CD8-positive, alpha-beta memory T cell (primary cell): ENCODE data around the gene LNPEP. TPM values are rescaled to one million over a fixed set of nuclear protein-coding genes. Genes with fewer than 3 reads are reported as not detected.
A peak's percentile ranks its signal among the peaks of the same experiment; 100 is the strongest.

ENCODE experiments used
- CTCF ChIA-PET: fragments of 350-600 bp; sonication (Branson Sonifier 250); formaldehyde crosslinking; loops from one replicate; lab custom pipeline; 2021; ENCODE audit warnings: antibody characterized with exemption; lab: Charles Lee
- POLR2A ChIA-PET: fragments of 350-600 bp; sonication (Branson Sonifier 250); formaldehyde crosslinking; loops from one replicate; lab custom pipeline; 2021; ENCODE audit warnings: antibody characterized with exemption; lab: Charles Lee
- DNase-seq, 5 donors: peaks; one replicate each; pipeline versions ENCODE4 v3.0.0 to v3.0.0-alpha.2; 2020 to 2022; ENCODE audit warnings: mixed read lengths in 1 of 5
- H3K27ac ChIP-seq: one replicate; pipeline ENCODE4 v1.7.0; 2013; ENCODE audit warnings: low read depth, mild to moderate bottlenecking, low read length, moderate library complexity
- H3K27me3 ChIP-seq: 2 replicates; pipeline ENCODE4 v1.7.0; 2013; ENCODE audit warnings: low read length, mild to moderate bottlenecking; ENCODE audit not compliant: insufficient read depth, poor library complexity, severe bottlenecking
- H3K36me3 ChIP-seq: 2 replicates; pipeline ENCODE4 v1.7.0; 2013; ENCODE audit warnings: mild to moderate bottlenecking, low read length, moderate library complexity; ENCODE audit not compliant: insufficient read depth
- H3K4me1 ChIP-seq: 2 replicates; pipeline ENCODE4 v1.7.0; 2013; ENCODE audit warnings: mild to moderate bottlenecking, low read length, moderate library complexity; ENCODE audit not compliant: insufficient read depth
- H3K4me3 ChIP-seq: 2 replicates; pipeline ENCODE4 v1.7.0; 2013; ENCODE audit warnings: mild to moderate bottlenecking, low read length
- H3K9me3 ChIP-seq: 2 replicates; pipeline ENCODE4 v1.7.0; 2013; ENCODE audit warnings: mild to moderate bottlenecking, low read length
- H3K27ac Mint-ChIP-seq, 8 donors: one replicate each; pipeline ENCODE4 v1.8.0; 2020 to 2021; ENCODE audit warnings: mixed read lengths in 8 of 8, mild to moderate bottlenecking in 6 of 8, inconsistent platforms in 3 of 8, moderate library complexity in 3 of 8
- H3K27me3 Mint-ChIP-seq, 2 donors: one replicate each; pipeline ENCODE4 v1.8.0; 2020 to 2021; ENCODE audit warnings: mixed read lengths in 2 of 2, mild to moderate bottlenecking in 1 of 2, moderate library complexity in 1 of 2
- H3K36me3 Mint-ChIP-seq, 3 donors: one replicate each; pipeline ENCODE4 v1.8.0; 2020 to 2021; ENCODE audit warnings: mixed read lengths in 3 of 3, inconsistent platforms in 1 of 3, mild to moderate bottlenecking in 1 of 3
- H3K4me1 Mint-ChIP-seq, 3 donors: one replicate each; pipeline ENCODE4 v1.8.0; 2020 to 2021; ENCODE audit warnings: mixed read lengths in 3 of 3, inconsistent platforms in 1 of 3, mild to moderate bottlenecking in 1 of 3
- H3K4me3 Mint-ChIP-seq, 7 donors: one replicate each; pipeline ENCODE4 v1.8.0; 2020 to 2021; ENCODE audit warnings: mixed read lengths in 7 of 7, mild to moderate bottlenecking in 6 of 7, moderate library complexity in 4 of 7, inconsistent platforms in 2 of 7
- H3K9me3 Mint-ChIP-seq, 5 donors: one replicate each; pipeline ENCODE4 v1.8.0; 2020 to 2022; ENCODE audit warnings: mixed read lengths in 5 of 5, mild to moderate bottlenecking in 3 of 5, moderate library complexity in 2 of 5, inconsistent platforms in 1 of 5
- polyA plus RNA-seq: library from polyadenylated mRNA; unstranded; fragments of 300-500 nt; fragmentation: Illumina TruSeq; gene quantifications from one replicate; pipeline ENCODE4 v1.2.3, GENCODE V29; 2021
- total RNA-seq, 2 experiments: library from RNA; stranded (reverse); gene quantifications; one replicate each; pipeline ENCODE4 v1.2.3, GENCODE V29; 2021

The LNPEP gene
- total and polyA plus RNA-seq, 3 experiments from 2014 or later: 37.6 to 40.5 (median 40.1) TPM

DNA sequence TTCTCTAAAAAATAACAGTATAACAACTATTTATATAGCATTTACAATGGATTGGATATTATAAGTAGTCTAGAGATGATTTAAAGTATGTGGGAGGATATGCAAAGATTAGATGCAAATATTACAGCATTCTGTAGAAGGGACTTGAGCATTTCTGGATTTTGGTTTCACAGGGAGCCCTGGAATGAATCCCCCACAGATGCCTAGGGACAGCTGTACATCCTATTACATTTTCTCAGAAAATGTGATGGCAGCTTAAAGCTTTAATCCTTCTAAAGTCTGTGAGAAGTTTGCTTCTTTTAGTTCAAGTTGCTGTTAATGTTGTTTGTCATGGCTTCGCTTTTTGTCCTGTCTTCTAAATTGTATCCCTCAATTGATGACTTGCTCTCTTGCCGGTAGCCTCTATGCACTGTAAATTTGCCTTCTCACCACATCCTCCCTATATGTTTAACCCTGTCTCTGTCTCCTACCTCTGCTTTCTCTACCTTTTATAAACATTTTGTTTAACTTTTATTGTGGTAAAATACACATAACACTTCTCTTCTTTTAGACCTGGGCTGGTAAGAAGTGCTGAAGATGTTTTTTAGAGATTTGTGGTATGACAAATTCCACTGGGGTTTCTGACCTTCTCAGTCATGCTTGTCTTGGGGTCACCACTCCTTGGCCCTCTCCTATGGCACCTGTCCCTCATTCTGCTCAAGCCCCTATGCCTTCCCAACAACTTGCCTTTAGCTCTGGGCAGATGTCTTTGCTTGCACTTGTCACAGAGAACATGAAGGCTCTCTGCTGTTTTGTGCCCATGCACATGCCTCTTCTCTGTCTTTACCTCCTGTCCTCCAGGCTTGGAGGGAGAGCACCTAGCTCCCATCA lies 37.9 kb downstream of the LNPEP start:
- ChIA-PET CTCF (interaction anchor here (1.2 to 1.7 kb wide), 3 partner anchors 11 to 105 kb away, joined by 3 to 7 read pairs (median 4); no protein-coding TSS in a partner anchor), POLR2A (interaction anchor here (1.6 kb wide), 1 partner anchor 167 kb away, joined by 3 read pairs; the partner anchor contains the start of gene ERAP1)
- H3K27me3 Mint-ChIP-seq: no peaks in the 10 kb centered on the region
- peak overlapping the region in 7 of 8 donors; percentile 8 to 60 (median 42) for H3K27ac Mint-ChIP-seq
- H3K4me3 Mint-ChIP-seq: peak overlapping the region; percentile 61 to 80 (median 72)
- Histone ChIP-seq H3K4me1 (peaks cover 64% of the 10 kb centered on the region), H3K27ac (no peak overlapping the region), H3K4me3 (peak overlapping the region; percentile 35), H3K36me3 (no peaks in the 10 kb centered on the region), H3K27me3 (no peaks in the 10 kb centered on the region), H3K9me3 (no peaks in the 10 kb centered on the region)
- no peak for DNase-seq
- peaks cover 78 to 97% (median 89%) of the 10 kb centered on the region in 3 donors for H3K4me1 Mint-ChIP-seq
- H3K36me3 Mint-ChIP-seq: peaks cover 0 to 1% (median 0%) of the 10 kb centered on the region in 3 donors
- no peaks in the 10 kb centered on the region for H3K9me3 Mint-ChIP-seq

DNA sequence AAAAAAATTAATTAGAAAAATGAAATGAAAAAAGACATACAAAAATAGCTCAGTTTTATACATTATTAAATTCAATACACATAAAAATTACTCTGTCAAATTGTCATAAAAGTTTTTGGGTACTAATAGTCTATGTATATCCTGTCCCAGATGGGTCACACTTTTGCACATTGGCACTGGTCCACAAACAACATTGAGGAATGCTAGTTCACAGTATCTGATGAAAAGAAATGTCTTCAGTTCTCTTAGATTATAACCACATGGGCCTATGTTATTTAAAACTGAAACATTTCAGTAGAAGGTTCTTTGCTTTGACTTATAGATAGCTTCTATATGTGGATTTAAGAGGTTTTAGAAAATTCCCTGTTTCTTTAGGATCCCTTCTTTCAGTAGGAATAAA lies 39.8 kb downstream of the LNPEP start:
- ChIA-PET CTCF (no interaction called here), POLR2A (interaction anchor here (1.6 kb wide), 1 partner anchor 169 kb away, joined by 3 read pairs; the partner anchor contains the start of gene ERAP1)
- H3K4me3 Mint-ChIP-seq: no peak overlapping the region

DNA sequence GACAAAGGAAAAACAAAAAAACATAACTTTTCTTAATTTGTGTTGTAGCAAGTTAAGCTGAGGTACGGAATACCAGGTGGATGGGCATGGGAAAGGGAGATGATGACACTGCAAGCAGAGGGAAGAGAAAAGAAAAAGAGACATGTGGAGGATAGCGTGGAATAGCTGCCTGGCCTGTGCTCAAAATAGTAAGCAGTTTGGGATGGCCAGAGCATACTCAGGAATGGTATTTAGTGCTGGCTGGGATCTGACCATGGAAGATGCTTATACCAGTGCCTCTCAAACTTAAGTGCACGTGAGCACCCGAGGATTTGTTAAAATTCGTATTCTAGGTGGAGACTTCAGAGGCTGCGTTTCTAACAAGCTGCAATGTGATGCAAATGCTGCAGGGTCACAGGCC lies 41.3 kb downstream of the LNPEP start:
- DNase-seq: no peak
- Mint-ChIP-seq H3K9me3 (no peaks in the 10 kb centered on the region), H3K4me3 (no peak overlapping the region), H3K27me3 (no peaks in the 10 kb centered on the region), H3K36me3 (peaks cover 0 to 32% (median 17%) of the 10 kb centered on the region in 3 donors), H3K27ac (peak overlapping the region in 5 of 8 donors; percentile 12 to 64 (median 55)), H3K4me1 (peaks cover 64 to 96% (median 78%) of the 10 kb centered on the region in 3 donors)
- Histone ChIP-seq H3K36me3 (peaks cover 24% of the 10 kb centered on the region), H3K27ac (no peak overlapping the region), H3K4me3 (no peak overlapping the region), H3K9me3 (no peaks in the 10 kb centered on the region), H3K4me1 (peaks cover 38% of the 10 kb centered on the region), H3K27me3 (no peaks in the 10 kb centered on the region)
- POLR2A ChIA-PET: no interaction called here
- CTCF ChIA-PET: interaction anchor here (0.7 to 1.0 kb wide), 2 partner anchors 19 to 183 kb away, joined by 3 read pairs; no protein-coding TSS in a partner anchor

More for the DNA sequence above, 39.8 kb downstream of the LNPEP start:
- H3K9me3 Mint-ChIP-seq: no peaks in the 10 kb centered on the region
- peaks cover 69 to 97% (median 81%) of the 10 kb centered on the region in 3 donors for H3K4me1 Mint-ChIP-seq
- peaks cover 15% of the 10 kb centered on the region for H3K36me3 ChIP-seq
- no peak overlapping the region for H3K4me3 ChIP-seq
- DNase-seq: no peak
- peaks cover 48% of the 10 kb centered on the region for H3K4me1 ChIP-seq
- H3K27me3 ChIP-seq: no peaks in the 10 kb centered on the region
- no peak overlapping the region for H3K27ac ChIP-seq
- H3K9me3 ChIP-seq: no peaks in the 10 kb centered on the region
- peaks cover 0 to 19% (median 12%) of the 10 kb centered on the region in 3 donors for H3K36me3 Mint-ChIP-seq
- no peaks in the 10 kb centered on the region for H3K27me3 Mint-ChIP-seq
- H3K27ac Mint-ChIP-seq: no peak overlapping the region

DNA sequence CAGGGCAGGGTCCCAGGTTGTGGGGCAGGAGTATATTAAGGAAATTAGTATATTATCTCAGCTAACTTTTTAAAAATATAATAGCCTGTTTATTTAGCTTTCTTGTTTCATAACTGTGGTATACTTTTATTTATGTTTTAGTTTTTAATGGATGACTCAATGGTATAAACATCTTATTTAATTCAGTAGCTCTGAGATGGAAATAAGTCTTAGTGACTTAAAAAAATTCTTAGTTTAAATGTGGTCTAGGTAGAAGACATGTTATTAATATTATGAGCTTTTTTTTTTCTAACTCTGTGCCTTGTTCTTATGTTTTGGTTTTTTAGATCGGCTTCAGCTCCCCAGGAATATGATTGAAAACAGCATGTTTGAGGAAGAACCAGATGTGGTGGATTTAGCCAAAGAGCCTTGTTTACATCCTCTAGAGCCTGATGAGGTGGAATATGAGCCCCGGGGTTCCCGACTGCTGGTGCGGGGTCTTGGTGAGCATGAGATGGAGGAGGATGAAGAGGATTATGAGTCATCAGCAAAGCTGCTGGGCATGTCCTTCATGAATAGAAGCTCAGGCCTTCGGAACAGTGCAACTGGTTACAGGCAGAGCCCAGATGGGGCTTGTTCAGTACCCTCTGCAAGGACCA lies 43.1 kb downstream of the LNPEP start:
- POLR2A ChIA-PET: interaction anchor here (0.5 kb wide), 1 partner anchor 222 kb away, joined by 4 read pairs; no protein-coding TSS in a partner anchor
- Mint-ChIP-seq H3K36me3 (peaks cover 0 to 45% (median 17%) of the 10 kb centered on the region in 3 donors), H3K4me1 (peaks cover 62 to 94% (median 78%) of the 10 kb centered on the region in 3 donors)

DNA sequence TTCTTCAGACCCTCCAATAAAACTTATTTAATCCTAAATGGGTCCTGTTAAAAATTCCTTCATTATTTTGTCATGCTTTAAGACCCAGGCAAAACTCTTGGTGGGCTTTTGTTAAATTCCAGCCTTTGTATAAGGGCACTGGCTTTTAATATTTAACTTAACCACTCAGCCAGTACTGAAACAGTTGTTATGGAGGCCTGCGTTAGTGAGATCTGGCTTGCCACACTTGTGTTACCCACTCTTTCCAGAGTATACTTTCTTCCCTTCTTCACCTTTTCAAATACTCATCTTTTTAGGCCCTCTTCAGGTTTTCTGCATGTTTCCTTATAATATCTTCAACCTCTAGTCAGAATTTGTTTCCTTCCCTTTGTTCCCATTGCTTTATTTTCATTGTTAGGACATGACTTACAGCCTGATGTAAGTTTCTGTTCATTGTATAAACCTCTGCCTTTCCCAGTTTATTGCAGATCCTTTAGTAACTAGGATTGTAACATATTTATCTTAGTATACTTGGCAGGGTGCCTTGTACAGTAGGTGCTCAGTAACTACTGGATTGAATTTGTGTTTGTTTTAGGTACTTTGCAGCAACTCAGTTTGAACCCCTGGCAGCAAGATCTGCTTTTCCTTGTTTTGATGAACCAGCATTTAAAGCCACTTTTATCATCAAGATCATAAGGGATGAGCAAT lies 48.8 kb downstream of the LNPEP start:
- POLR2A ChIA-PET: no interaction called here
- peaks cover 29% of the 10 kb centered on the region for H3K36me3 ChIP-seq
- no peaks in the 10 kb centered on the region for H3K9me3 Mint-ChIP-seq

More for the DNA sequence above, 43.1 kb downstream of the LNPEP start:
- Histone ChIP-seq H3K9me3 (no peaks in the 10 kb centered on the region), H3K36me3 (peaks cover 26% of the 10 kb centered on the region), H3K4me1 (peaks cover 22% of the 10 kb centered on the region), H3K4me3 (no peak overlapping the region), H3K27me3 (no peaks in the 10 kb centered on the region), H3K27ac (no peak overlapping the region)
- CTCF ChIA-PET: no interaction called here
- Mint-ChIP-seq H3K9me3 (no peaks in the 10 kb centered on the region), H3K27ac (peak overlapping the region in 3 of 8 donors; percentile 30 to 70 (median 65)), H3K27me3 (no peaks in the 10 kb centered on the region), H3K4me3 (no peak overlapping the region)
- no peak for DNase-seq

DNA sequence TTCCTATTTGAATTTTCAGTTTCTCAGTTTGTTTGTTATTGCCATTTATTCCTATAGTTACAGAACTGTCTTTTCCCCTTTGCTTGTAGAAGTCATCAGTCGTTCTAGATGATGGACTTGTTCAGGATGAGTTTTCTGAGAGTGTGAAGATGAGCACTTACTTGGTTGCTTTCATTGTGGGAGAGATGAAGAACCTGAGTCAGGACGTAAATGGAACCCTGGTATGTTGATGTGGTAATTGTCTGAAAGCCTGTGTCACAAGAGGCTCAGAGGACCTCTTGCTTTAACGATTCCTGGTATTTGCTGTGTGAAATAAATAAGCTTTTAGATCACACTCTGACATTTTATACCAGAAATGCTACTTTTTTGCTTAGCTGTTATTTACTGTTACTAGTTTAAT lies 50.6 kb downstream of the LNPEP start:
- no peaks in the 10 kb centered on the region for H3K9me3 Mint-ChIP-seq

More for the DNA sequence above, 48.8 kb downstream of the LNPEP start:
- no peak for DNase-seq
- H3K27ac ChIP-seq: no peak overlapping the region
- H3K4me1 ChIP-seq: peaks cover 6% of the 10 kb centered on the region
- H3K4me3 ChIP-seq: no peak overlapping the region
- CTCF ChIA-PET: no interaction called here
- H3K27me3 Mint-ChIP-seq: no peaks in the 10 kb centered on the region
- H3K9me3 ChIP-seq: no peaks in the 10 kb centered on the region
- peaks cover 48 to 77% (median 74%) of the 10 kb centered on the region in 3 donors for H3K4me1 Mint-ChIP-seq
- H3K27me3 ChIP-seq: no peaks in the 10 kb centered on the region
- H3K27ac Mint-ChIP-seq: peak overlapping the region in 7 of 8 donors; percentile 1 to 81 (median 23)
- H3K36me3 Mint-ChIP-seq: peaks cover 0 to 77% (median 25%) of the 10 kb centered on the region in 3 donors
- no peak overlapping the region for H3K4me3 Mint-ChIP-seq

DNA sequence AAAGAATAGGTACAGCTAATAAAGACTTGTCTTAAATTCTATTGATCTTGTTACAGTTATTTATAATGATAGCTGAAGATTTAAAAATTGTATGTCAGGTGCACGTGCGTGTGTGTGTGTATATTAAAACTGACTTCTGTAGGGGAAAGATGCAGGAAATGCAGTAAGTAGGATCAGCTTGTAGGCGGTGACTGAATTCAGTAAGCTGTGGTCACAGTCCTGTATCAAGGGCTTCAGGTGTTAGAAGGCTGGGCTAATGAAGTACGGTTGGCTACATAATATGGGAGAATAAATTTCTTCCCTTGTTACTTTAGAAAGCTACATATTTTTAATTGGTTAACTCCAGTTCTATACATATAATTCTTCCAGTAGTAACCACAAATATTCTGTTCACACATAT lies 54.2 kb downstream of the LNPEP start:
- Histone ChIP-seq H3K9me3 (no peaks in the 10 kb centered on the region), H3K4me3 (no peak overlapping the region), H3K27me3 (no peaks in the 10 kb centered on the region), H3K36me3 (peaks cover 34% of the 10 kb centered on the region), H3K4me1 (no peaks in the 10 kb centered on the region), H3K27ac (no peak overlapping the region)
- Mint-ChIP-seq H3K9me3 (no peaks in the 10 kb centered on the region), H3K4me3 (peak overlapping the region in 1 of 7 donors; percentile 1), H3K4me1 (peaks cover 43 to 79% (median 67%) of the 10 kb centered on the region in 3 donors), H3K36me3 (peaks cover 0 to 86% (median 31%) of the 10 kb centered on the region in 3 donors), H3K27ac (peak overlapping the region in 4 of 8 donors; percentile 24 to 90 (median 54)), H3K27me3 (no peaks in the 10 kb centered on the region)
- POLR2A ChIA-PET: no interaction called here
- CTCF ChIA-PET: interaction anchor here (0.8 to 1.2 kb wide), 3 partner anchors 32 to 121 kb away, joined by 3 read pairs; no protein-coding TSS in a partner anchor
- no peak for DNase-seq

More for the DNA sequence above, 50.6 kb downstream of the LNPEP start:
- peaks cover 26% of the 10 kb centered on the region for H3K36me3 ChIP-seq
- no peaks in the 10 kb centered on the region for H3K27me3 Mint-ChIP-seq
- H3K27ac Mint-ChIP-seq: peak overlapping the region in 5 of 8 donors; percentile 5 to 61 (median 20)
- H3K36me3 Mint-ChIP-seq: peaks cover 0 to 79% (median 19%) of the 10 kb centered on the region in 3 donors
- POLR2A ChIA-PET: no interaction called here
- H3K27me3 ChIP-seq: no peaks in the 10 kb centered on the region
- no peak overlapping the region for H3K4me3 ChIP-seq
- CTCF ChIA-PET: interaction anchor here (2.1 kb wide), 1 partner anchor 24 kb away, joined by 5 read pairs; no protein-coding TSS in a partner anchor
- H3K4me1 Mint-ChIP-seq: peaks cover 56 to 84% (median 74%) of the 10 kb centered on the region in 3 donors
- no peak for DNase-seq
- peaks cover 6% of the 10 kb centered on the region for H3K4me1 ChIP-seq
- no peaks in the 10 kb centered on the region for H3K9me3 ChIP-seq
- no peak overlapping the region for H3K27ac ChIP-seq
- H3K4me3 Mint-ChIP-seq: no peak overlapping the region
